Common myeloid progenitor, CD34-positive (primary cell): ENCODE results near the gene SPAG7.

Experiments used
- CTCF ChIA-PET: fragments of 350-600 bp; sonication (Branson Sonifier 250); formaldehyde crosslinking; loops from one replicate; lab custom pipeline; 2021; ENCODE audit warnings: antibody characterized with exemption; lab: Charles Lee
- POLR2A ChIA-PET: fragments of 350-600 bp; sonication (Branson Sonifier 250); formaldehyde crosslinking; loops from one replicate; lab custom pipeline; 2021; ENCODE audit warnings: antibody characterized with exemption; lab: Charles Lee
- DNase-seq, 3 donors: peaks; one replicate each; pipeline versions ENCODE4 v3.0.0 to v3.0.0-alpha.2; 2013
- H3K27ac ChIP-seq, 2 experiments: 1 replicate in 1 of 2; 2 replicates in 1 of 2; pipeline ENCODE4 v1.7.0; 2013; ENCODE audit warnings: inconsistent platforms in 2 of 2, low read length in 2 of 2, mild to moderate bottlenecking in 2 of 2, low read depth in 1 of 2, moderate library complexity in 1 of 2; ENCODE audit not compliant: severe bottlenecking in 2 of 2, insufficient read depth in 1 of 2, poor library complexity in 1 of 2
- H3K27me3 ChIP-seq, 5 experiments: replicated peaks in 2 of 5; 1 replicate in 3 of 5; 2 replicates in 2 of 5; pipeline versions ENCODE4 v1.6.1 to v1.7.0; 2013; ENCODE audit warnings: low read length in 4 of 5, mild to moderate bottlenecking in 2 of 5, moderate library complexity in 2 of 5, inconsistent platforms in 1 of 5; ENCODE audit not compliant: insufficient read depth in 5 of 5, control insufficient read depth in 4 of 5
- H3K36me3 ChIP-seq, 4 experiments: 1 replicate in 2 of 4; 2 replicates in 2 of 4; pipeline versions ENCODE4 v1.6.1 to v1.7.0; 2013; ENCODE audit warnings: low read length in 3 of 4, control low read depth in 1 of 4, mild to moderate bottlenecking in 1 of 4; ENCODE audit not compliant: control insufficient read depth in 4 of 4, insufficient read depth in 4 of 4
- H3K4me1 ChIP-seq, 4 experiments: 1 replicate in 3 of 4; 2 replicates in 1 of 4; pipeline versions ENCODE4 v1.6.1 to v1.7.1; 2013; ENCODE audit warnings: low read length in 3 of 4, mild to moderate bottlenecking in 3 of 4, control low read depth in 1 of 4, inconsistent platforms in 1 of 4, moderate library complexity in 1 of 4; ENCODE audit not compliant: control insufficient read depth in 4 of 4, insufficient read depth in 4 of 4; ENCODE audit errors: control extremely low read depth in 1 of 4
- H3K4me3 ChIP-seq, 7 experiments: 1 replicate in 4 of 7; 2 replicates in 3 of 7; pipeline versions ENCODE4 v1.5.1 to v1.7.0; 2013; ENCODE audit warnings: mild to moderate bottlenecking in 7 of 7, low read length in 6 of 7, moderate library complexity in 6 of 7, inconsistent platforms in 2 of 7, low read depth in 2 of 7, control low read depth in 1 of 7; ENCODE audit not compliant: insufficient read depth in 4 of 7, control insufficient read depth in 1 of 7; ENCODE audit errors: extremely low read depth in 1 of 7
- H3K9me3 ChIP-seq, 5 experiments: 1 replicate in 4 of 5; 2 replicates in 1 of 5; pipeline versions ENCODE4 v1.6.1 to v1.7.1; 2013; ENCODE audit warnings: low read length in 4 of 5, mild to moderate bottlenecking in 2 of 5, inconsistent platforms in 1 of 5, low read depth in 1 of 5, moderate library complexity in 1 of 5; ENCODE audit not compliant: control insufficient read depth in 4 of 5, insufficient read depth in 2 of 5; ENCODE audit errors: control extremely low read depth in 1 of 5
- WGBS: methylation state at CpG from one replicate; pipeline ENCODE4 v1.1.5; 2013; ENCODE audit not compliant: insufficient coverage; 5-methylcytosine and 5-hydroxymethylcytosine counted together

The SPAG7 gene

DNA sequence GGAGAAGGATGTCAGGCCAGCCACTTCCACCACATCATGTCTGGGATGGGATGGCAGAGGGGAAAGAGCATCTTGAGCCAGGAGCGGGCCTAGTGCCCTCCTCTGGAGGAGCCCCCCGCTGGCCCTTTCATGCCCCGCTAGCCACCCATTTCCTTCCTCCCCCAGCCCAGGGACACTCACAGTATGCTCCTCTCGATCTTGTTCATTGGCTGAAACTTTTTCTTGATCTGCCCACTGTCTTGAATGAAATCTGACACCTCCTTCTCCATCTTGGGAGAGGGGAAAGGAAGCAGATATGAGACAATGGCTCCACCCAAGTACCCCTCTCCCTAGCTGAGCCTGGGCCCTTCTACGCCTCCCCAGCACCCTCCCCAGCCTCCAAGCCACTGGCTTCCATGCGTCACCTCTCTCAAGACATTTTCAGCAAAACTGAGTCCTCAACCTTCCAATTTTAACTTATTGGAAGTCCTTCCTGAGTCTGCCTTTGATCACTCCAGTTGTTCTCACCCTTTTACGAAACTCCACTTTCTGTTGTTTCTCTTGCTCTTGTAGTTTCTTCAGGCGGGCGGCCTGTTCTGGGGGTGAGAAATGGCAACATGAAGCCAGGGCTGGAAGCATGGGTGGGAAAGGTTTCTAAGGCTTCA lies 7.2 kb downstream of the SPAG7 start:
- H3K27ac ChIP-seq, result no peak overlapping the region
- ChIA-PET CTCF (interaction anchor here (1.2 kb wide), 2 partner anchors 12 to 24 kb away, joined by 3 read pairs; partner anchors contain the start of gene PFN1), POLR2A (no interaction called here)
- H3K27me3 ChIP-seq, result no peaks in the 10 kb centered on the region
- no peak for DNase-seq
- H3K4me1 ChIP-seq, result peaks cover 0 to under 1% (median 0%) of the 10 kb centered on the region in 4 experiments
- 89% methylated on average over 5 of the region's 9 CpGs for WGBS
- H3K4me3 ChIP-seq, result no peak overlapping the region
- no peaks in the 10 kb centered on the region for H3K9me3 ChIP-seq
- H3K36me3 ChIP-seq, result peaks cover 7 to 23% (median 20%) of the 10 kb centered on the region in 4 experiments

DNA sequence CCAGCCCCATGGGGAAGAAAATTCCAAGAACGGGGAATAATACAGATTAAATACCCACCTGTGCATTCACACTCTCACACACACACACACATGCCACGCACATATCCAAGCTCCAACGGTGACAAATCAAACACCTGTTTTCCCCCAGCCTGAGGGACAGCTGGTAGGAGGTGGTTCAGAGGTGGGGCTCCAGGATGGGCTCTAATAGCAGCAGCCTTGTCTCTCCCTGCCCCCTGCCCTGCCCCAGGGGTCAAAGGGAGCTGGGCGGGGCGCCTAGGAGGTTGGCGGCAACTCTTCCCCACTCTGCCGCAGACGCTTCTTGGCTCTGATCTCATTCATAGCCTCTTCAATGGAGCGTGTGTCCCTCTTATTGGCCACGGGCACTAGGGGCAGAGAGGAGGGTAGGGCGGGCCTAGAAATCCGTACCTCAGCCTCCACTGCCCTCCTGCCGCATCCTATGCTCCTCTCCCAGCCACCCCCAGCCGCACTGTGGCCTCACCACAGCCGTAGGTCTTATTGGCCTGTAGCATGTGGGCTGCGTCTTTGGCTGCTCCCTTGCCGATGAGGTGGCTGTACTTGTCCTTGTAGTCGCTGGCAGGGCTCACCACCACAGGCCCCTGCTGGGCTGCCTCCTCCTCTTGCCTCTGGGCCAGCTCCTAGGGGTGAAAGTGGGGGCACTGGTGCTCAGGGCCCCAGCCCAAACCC lies 8.2 kb downstream of the SPAG7 start:
- POLR2A ChIA-PET, result no interaction called here
- H3K9me3 ChIP-seq, result no peaks in the 10 kb centered on the region
- H3K27ac ChIP-seq, result no peak overlapping the region
- H3K27me3 ChIP-seq, result no peaks in the 10 kb centered on the region
- WGBS, result 98% methylated on average over 7 of the region's 18 CpGs
- no peak overlapping the region for H3K4me3 ChIP-seq
- H3K4me1 ChIP-seq, result no peaks in the 10 kb centered on the region
- peaks cover 7 to 23% (median 20%) of the 10 kb centered on the region in 4 experiments for H3K36me3 ChIP-seq
- no peak for DNase-seq
- CTCF ChIA-PET, result interaction anchor here (1.2 to 8.5 kb wide), 4 partner anchors 7 to 23 kb away, joined by 3 to 69 read pairs (median 3); partner anchors contain the start of genes PFN1 and SPAG7

DNA sequence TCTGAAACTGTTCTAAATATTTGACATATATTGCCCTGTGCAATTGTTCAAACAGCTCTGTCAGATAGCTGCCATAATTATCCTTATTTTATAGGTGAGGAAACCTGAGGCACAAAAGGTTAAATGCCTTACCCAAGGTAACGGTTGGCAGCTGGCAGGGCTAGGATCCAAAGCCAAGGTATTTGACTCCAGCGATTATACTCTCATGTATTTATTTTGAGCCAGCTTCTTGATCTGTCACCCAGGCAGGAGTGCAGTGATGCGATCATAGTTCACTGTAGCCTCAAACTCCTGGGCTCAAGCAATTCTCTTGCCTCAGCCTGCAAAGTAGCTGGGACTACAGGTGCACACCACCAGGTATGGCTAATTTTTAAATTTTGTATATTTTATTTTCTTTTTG lies 9.5 kb downstream of the SPAG7 start:
- no peaks in the 10 kb centered on the region for H3K9me3 ChIP-seq
- no peaks in the 10 kb centered on the region for H3K4me1 ChIP-seq
- peaks cover 7 to 23% (median 20%) of the 10 kb centered on the region in 4 experiments for H3K36me3 ChIP-seq
- CTCF ChIA-PET, result interaction anchor here (1.0 to 8.5 kb wide), 4 partner anchors 8 to 49 kb away, joined by 3 to 69 read pairs (median 4); partner anchors contain the start of genes RNF167, SLC25A11 and SPAG7
- DNase-seq, result no peak
- no peak overlapping the region for H3K4me3 ChIP-seq
- 94% methylated on average over 3 of the region's 3 CpGs for WGBS
- H3K27ac ChIP-seq, result no peak overlapping the region
- POLR2A ChIA-PET, result no interaction called here
- H3K27me3 ChIP-seq, result no peaks in the 10 kb centered on the region

DNA sequence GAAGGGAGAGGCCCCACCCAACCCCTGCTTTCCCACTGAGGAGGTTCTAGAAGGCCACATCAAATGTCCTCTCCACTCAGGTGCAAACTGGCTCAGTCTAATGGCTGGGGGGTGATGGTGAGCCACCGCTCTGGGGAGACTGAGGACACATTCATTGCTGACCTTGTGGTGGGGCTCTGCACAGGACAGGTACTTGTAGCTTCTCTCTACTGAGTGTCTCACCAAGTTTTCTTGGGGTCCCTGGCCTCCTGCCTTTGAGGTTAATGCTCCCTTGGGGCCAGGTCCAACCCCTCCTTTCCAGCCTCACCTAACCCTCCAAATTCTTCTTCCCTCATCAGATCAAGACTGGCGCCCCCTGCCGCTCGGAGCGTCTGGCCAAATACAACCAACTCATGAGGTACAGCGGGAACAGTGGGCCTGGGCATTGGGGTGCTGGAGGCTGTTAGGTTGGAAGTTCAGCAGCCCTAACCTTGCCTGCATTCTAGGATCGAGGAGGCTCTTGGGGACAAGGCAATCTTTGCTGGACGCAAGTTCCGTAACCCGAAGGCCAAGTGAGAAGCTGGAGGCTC lies 11.0 kb downstream of the SPAG7 start:
- Histone ChIP-seq H3K9me3 (no peaks in the 10 kb centered on the region), H3K4me3 (no peak overlapping the region), H3K36me3 (peaks cover 7 to 22% (median 19%) of the 10 kb centered on the region in 4 experiments), H3K27me3 (no peaks in the 10 kb centered on the region), H3K27ac (no peak overlapping the region), H3K4me1 (peaks cover 0 to 4% (median 0%) of the 10 kb centered on the region in 4 experiments)
- peak in 2 of 3 donors; percentile 54 to 57 for DNase-seq
- 90% methylated on average over 10 of the region's 10 CpGs for WGBS
- POLR2A ChIA-PET, result no interaction called here
- CTCF ChIA-PET, result interaction anchor here (0.6 to 8.5 kb wide), 7 partner anchors 9 to 51 kb away, joined by 3 to 69 read pairs (median 4); partner anchors contain the start of genes RNF167, SLC25A11 and SPAG7

DNA sequence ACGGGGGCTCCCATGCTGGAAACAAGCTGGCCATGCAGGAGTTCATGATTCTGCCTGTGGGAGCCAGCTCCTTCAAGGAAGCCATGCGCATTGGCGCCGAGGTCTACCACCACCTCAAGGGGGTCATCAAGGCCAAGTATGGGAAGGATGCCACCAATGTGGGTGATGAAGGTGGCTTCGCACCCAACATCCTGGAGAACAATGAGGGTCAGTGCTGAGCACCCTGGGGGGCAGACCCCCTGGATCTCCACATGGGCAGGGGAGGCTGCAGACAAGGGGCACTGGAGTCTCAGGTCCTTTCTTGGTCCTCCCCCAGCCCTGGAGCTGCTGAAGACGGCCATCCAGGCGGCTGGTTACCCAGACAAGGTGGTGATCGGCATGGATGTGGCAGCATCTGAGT lies 12.5 kb downstream of the SPAG7 start:
- Histone ChIP-seq H3K27me3 (no peaks in the 10 kb centered on the region), H3K4me1 (peaks cover 2 to 19% (median 13%) of the 10 kb centered on the region in 4 experiments), H3K27ac (no peak overlapping the region), H3K9me3 (no peaks in the 10 kb centered on the region), H3K4me3 (no peak overlapping the region), H3K36me3 (peaks cover 2 to 14% (median 12%) of the 10 kb centered on the region in 4 experiments)
- ChIA-PET CTCF (interaction anchor here (1.0 to 8.5 kb wide), 7 partner anchors 8 to 52 kb away, joined by 3 to 69 read pairs (median 4); partner anchors contain the start of genes CHRNE and SPAG7), POLR2A (no interaction called here)
- 99% methylated on average over 6 of the region's 8 CpGs for WGBS
- no peak for DNase-seq

DNA sequence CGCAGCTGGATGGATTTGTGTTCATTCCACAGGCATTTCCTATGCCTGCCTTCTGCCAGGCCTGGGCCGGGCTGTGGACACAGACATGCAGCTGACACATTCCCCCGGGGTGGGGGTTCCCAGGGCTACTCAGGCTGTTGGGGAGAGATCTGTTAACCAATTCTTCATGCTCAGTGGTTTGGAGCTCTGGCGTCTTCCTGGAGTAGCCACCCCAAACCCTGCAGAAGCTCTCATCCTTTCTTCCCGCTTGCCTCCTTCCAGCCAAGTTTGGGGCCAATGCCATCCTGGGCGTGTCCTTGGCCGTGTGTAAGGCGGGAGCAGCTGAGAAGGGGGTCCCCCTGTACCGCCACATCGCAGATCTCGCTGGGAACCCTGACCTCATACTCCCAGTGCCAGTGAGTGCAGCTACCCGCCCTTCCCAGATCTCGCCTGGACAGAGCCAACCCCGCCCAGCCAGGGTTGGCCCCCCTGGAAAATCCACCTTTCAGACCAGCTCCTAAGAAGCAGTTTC lies 14.1 kb downstream of the SPAG7 start:
- POLR2A ChIA-PET, result interaction anchor here (0.7 to 1.6 kb wide), 2 partner anchors 13 to 40 kb away, joined by 3 read pairs; partner anchors contain the start of genes RNF167 and SLC25A11
- Histone ChIP-seq H3K27ac (no peak overlapping the region), H3K36me3 (peaks cover 0 to 3% (median under 1%) of the 10 kb centered on the region in 4 experiments), H3K27me3 (no peaks in the 10 kb centered on the region), H3K4me1 (peaks cover 2 to 29% (median 22%) of the 10 kb centered on the region in 4 experiments), H3K4me3 (no peak overlapping the region), H3K9me3 (no peaks in the 10 kb centered on the region)
- DNase-seq, result no peak
- CTCF ChIA-PET, result interaction anchor here (8.0 to 8.5 kb wide), 2 partner anchors 13 to 44 kb away, joined by 35 to 69 read pairs; partner anchors contain the start of gene SPAG7
- WGBS, result 94% methylated on average over 12 of the region's 14 CpGs
